Psoas muscle (tissue), 8 donors: ENCODE results near the gene SPRR2B. TPM values are rescaled to one million over a fixed set of nuclear protein-coding genes. Genes with fewer than 3 reads are reported as not detected.

Source experiments
- ATAC-seq, 4 donors: fragments of 200-7000 bp; cut with Tn5 transposase; one replicate each; pipeline ENCODE4 v1.9.1; 2020; ENCODE audit warnings: moderate library complexity in 3 of 4, mild to moderate bottlenecking in 2 of 4
- DNase-seq, 2 donors: peaks; one replicate each; pipeline ENCODE4 v3.0.0-alpha.2; 2020
- H3K27ac ChIP-seq: fragments of 200-600 bp; one replicate; pipeline ENCODE4 v1.8.0; 2022
- H3K27me3 ChIP-seq, 3 donors: fragments of 200-600 bp in 1 of 3; one replicate each; pipeline versions ENCODE4 v1.6.1 to v1.8.0; 2013 to 2022; ENCODE audit warnings: low read length in 2 of 3, mild to moderate bottlenecking in 2 of 3, moderate library complexity in 1 of 3; ENCODE audit not compliant: insufficient read depth in 3 of 3
- H3K36me3 ChIP-seq, 2 donors: fragments of 200-600 bp in 1 of 2; one replicate each; pipeline versions ENCODE4 v1.6.1 to v1.8.0; 2013 to 2022; ENCODE audit warnings: low read depth in 1 of 2, mild to moderate bottlenecking in 1 of 2, moderate library complexity in 1 of 2; ENCODE audit not compliant: insufficient read depth in 1 of 2
- H3K4me1 ChIP-seq: fragments of 200-600 bp; one replicate; pipeline ENCODE4 v1.8.0; 2022
- H3K4me3 ChIP-seq: fragments of 200-600 bp; one replicate; pipeline ENCODE4 v1.8.0; 2022; ENCODE audit warnings: mild to moderate bottlenecking
- H3K9me3 ChIP-seq: fragments of 200-600 bp; one replicate; pipeline ENCODE4 v1.8.0; 2022
- CTCF ChIP-seq: fragments of 200-600 bp; IDR thresholded peaks from one replicate; pipeline ENCODE4 v1.8.0; 2022; ENCODE audit warnings: antibody characterized with exemption
- WGBS, 3 donors: extraction: QIAGEN DNeasy Blood & Tissue Kit; methylation state at CpG; one replicate each; pipeline versions ENCODE4 v1.1.6 to v1.1.7; 2013; 5-methylcytosine and 5-hydroxymethylcytosine counted together
- intact Hi-C, 2 donors: fragments of 100-400 bp; cut with DNase I; formaldehyde crosslinking; loops; one replicate each; pipeline versions ENCODE4 v1.11.0 to v1.14.2; 2022
- polyA plus RNA-seq, 3 donors: library from polyadenylated mRNA; stranded (reverse); fragments of 200-250 nt; gene quantifications; one replicate each; pipeline ENCODE4 v1.2.3, GENCODE V29; 2013
- total RNA-seq, 4 donors: library from RNA; stranded (reverse); fragmentation: NEBNext Ultra II Directional in 2 of 4; extraction: Animal tissue kit (Norgen Biotek cat#: 25700) in 2 of 4; gene quantifications; one replicate each; pipeline versions ENCODE4 v1.2.1 to v1.2.4, GENCODE V29; 2021 to 2023
- donor health status: healthy with polysubstance abuse.
- donor health status: DM: no; HTN: no; CAD: no; lungs with moderate emphysema.
- donor health status: Bipolar disorder and iron deficiency.
- donor health status: healthy.
- donor health status: DM: yes; HTN: yes; CAD: no.
- donor health status: DM: no; HTN: no; CAD: no.
- donor health status: DM: no; HTN: no; CAD: no.
- donor health status: DM: yes; HTN: yes; CAD: no.

Gene SPRR2B
- total and polyA plus RNA-seq, 7 donors: not detected

- intact Hi-C loops: no loop called here
- WGBS, 3 donors: 65 to 71% (median 70%) methylated on average over 3 of the region's 3 CpGs
- H3K27me3 ChIP-seq: no peaks in the 10 kb centered on the region
- no peak overlapping the region for H3K4me3 ChIP-seq
- ATAC-seq: no peak
- no peaks in the 10 kb centered on the region for H3K36me3 ChIP-seq
- no peaks in the 10 kb centered on the region for H3K4me1 ChIP-seq
- H3K9me3 ChIP-seq: no peaks in the 10 kb centered on the region
- no peak overlapping the region for H3K27ac ChIP-seq
- no peak for DNase-seq
- TF ChIP-seq CTCF: no peak
Measured at GRCh38 chr1:153081736-153082135, 10.3 kb upstream of the SPRR2B start.

- TF ChIP-seq CTCF: no peak
- intact Hi-C loops: no loop called here
- Histone ChIP-seq H3K36me3 (no peaks in the 10 kb centered on the region), H3K4me3 (no peak overlapping the region), H3K4me1 (no peaks in the 10 kb centered on the region), H3K9me3 (no peaks in the 10 kb centered on the region), H3K27me3 (no peaks in the 10 kb centered on the region), H3K27ac (no peak overlapping the region)
- WGBS, 3 donors: 66 to 76% (median 75%) methylated on average over 5 of the region's 5 CpGs
- no peak for DNase-seq
- no peak for ATAC-seq
Measured at GRCh38 chr1:153072806-153073726, 1.7 kb upstream of the SPRR2B start.

- no peaks in the 10 kb centered on the region for H3K4me1 ChIP-seq
- no peaks in the 10 kb centered on the region for H3K27me3 ChIP-seq
- H3K27ac ChIP-seq: no peak overlapping the region
- no peak for TF ChIP-seq CTCF
- no peaks in the 10 kb centered on the region for H3K9me3 ChIP-seq
- no peaks in the 10 kb centered on the region for H3K36me3 ChIP-seq
- ATAC-seq (no peak), DNase-seq (no peak)
- intact Hi-C loops: no loop called here
- 66 to 75% (median 72%) methylated on average over 2 of the region's 2 CpGs for WGBS, 3 donors
- no peak overlapping the region for H3K4me3 ChIP-seq
Measured at GRCh38 chr1:153070243-153070642, 1.2 kb downstream of the SPRR2B start.

- Histone ChIP-seq H3K36me3 (no peaks in the 10 kb centered on the region), H3K4me3 (no peak overlapping the region), H3K4me1 (no peaks in the 10 kb centered on the region), H3K9me3 (no peaks in the 10 kb centered on the region), H3K27me3 (no peaks in the 10 kb centered on the region), H3K27ac (no peak overlapping the region)
- no peak for DNase-seq
- ATAC-seq: no peak
- WGBS, 3 donors: 70 to 74% (median 71%) methylated on average over 6 of the region's 6 CpGs
- no peak for TF ChIP-seq CTCF
- intact Hi-C loops: no loop called here
Measured at GRCh38 chr1:153058826-153059784, 12.3 kb downstream of the SPRR2B start.
